ENCODE data around the gene BBX.
"Not testable (repeated sequence)": the region's sequence is repeated elsewhere in the genome, so short reads cannot be mapped to it uniquely, and the experiment has no call there.

The BBX gene

GRCh38 chr3:107543666-107544065, 20.9 kb downstream of the BBX start:
- FAIRE-seq, result no peak

GRCh38 chr3:107545680-107546120, 22.9 kb downstream of the BBX start:
- no peak for FAIRE-seq

- FAIRE-seq, result no peak
These were observed 25.8 kb downstream of the BBX start for GRCh38 chr3:107548601-107549000.

- FAIRE-seq, result no peak
These were observed 32.6 kb downstream of the BBX start for GRCh38 chr3:107555359-107555758.

GRCh38 chr3:107557743-107558142, 35.0 kb downstream of the BBX start:
- FAIRE-seq, result no peak

- peak; percentile 72 for FAIRE-seq
These were observed 37.4 kb downstream of the BBX start for GRCh38 chr3:107560166-107560565.

- FAIRE-seq, result peak; percentile 23
These were observed 39.2 kb downstream of the BBX start for GRCh38 chr3:107561980-107562379.

GRCh38 chr3:107562969-107563529, 40.3 kb downstream of the BBX start:
- FAIRE-seq, result no peak

- FAIRE-seq, result peak; percentile 74
These were observed 42.5 kb downstream of the BBX start for GRCh38 chr3:107565244-107565643.

- FAIRE-seq, result not testable (repeated sequence)
These were observed 48.3 kb downstream of the BBX start for GRCh38 chr3:107571089-107571488.

GRCh38 chr3:107571492-107571891, 48.7 kb downstream of the BBX start:
- not testable (repeated sequence) for FAIRE-seq

GRCh38 chr3:107574650-107575049, 51.9 kb downstream of the BBX start:
- FAIRE-seq, result no peak

- no peak for FAIRE-seq
These were observed 55.3 kb downstream of the BBX start for GRCh38 chr3:107578091-107578490.

GRCh38 chr3:107578523-107578922, 55.8 kb downstream of the BBX start:
- no peak for FAIRE-seq

- no peak for FAIRE-seq
These were observed 56.6 kb downstream of the BBX start for GRCh38 chr3:107579371-107579770.

GRCh38 chr3:107581230-107581629, 58.5 kb downstream of the BBX start:
- FAIRE-seq, result no peak

GRCh38 chr3:107588217-107588616, 65.5 kb downstream of the BBX start:
- FAIRE-seq, result no peak

GRCh38 chr3:107589454-107589853, 66.7 kb downstream of the BBX start:
- FAIRE-seq, result no peak

- FAIRE-seq, result no peak
These were observed 68.0 kb downstream of the BBX start for GRCh38 chr3:107590786-107591185.

- no peak for FAIRE-seq
These were observed 69.3 kb downstream of the BBX start for GRCh38 chr3:107592073-107592472.

- no peak for FAIRE-seq
These were observed 72.1 kb downstream of the BBX start for GRCh38 chr3:107594870-107595269.

- FAIRE-seq, result no peak
These were observed 73.9 kb downstream of the BBX start for GRCh38 chr3:107596639-107597038.

GRCh38 chr3:107598926-107599771, 76.4 kb downstream of the BBX start:
- peak; percentile 33 for FAIRE-seq

GRCh38 chr3:107599772-107600145, 77.0 kb downstream of the BBX start:
- no peak for FAIRE-seq

Measured in endometrium (tissue), 2 donors.